DLD1 (cell line): ENCODE measurements around the gene ZEB2.

Experiments used
- in situ Hi-C: cut with HindIII; loops from 2 replicates; pipeline ENCODE4 v1.10.0; 2017; ENCODE audit warnings: low sequenced_read_pairs

The ZEB2 gene

GRCh38 chr2:144474017-144474416 is 45.9 kb downstream of the ZEB2 start:
- in situ Hi-C loops, result no loop called here

GRCh38 chr2:144472911-144473310 is 47.0 kb downstream of the ZEB2 start:
- in situ Hi-C loops, result no loop called here

GRCh38 chr2:144472046-144472412 is 47.9 kb downstream of the ZEB2 start:
- in situ Hi-C loops, result no loop called here

- in situ Hi-C loops, result no loop called here
These were observed 48.4 kb downstream of the ZEB2 start for GRCh38 chr2:144471305-144472045.

GRCh38 chr2:144470816-144471215 is 49.1 kb downstream of the ZEB2 start:
- in situ Hi-C loops, result no loop called here

GRCh38 chr2:144470334-144470733 is 49.6 kb downstream of the ZEB2 start:
- in situ Hi-C loops, result no loop called here

GRCh38 chr2:144469798-144470197 is 50.1 kb downstream of the ZEB2 start:
- in situ Hi-C loops, result no loop called here

- in situ Hi-C loops, result no loop called here
These were observed 50.9 kb downstream of the ZEB2 start for GRCh38 chr2:144468823-144469595.

- in situ Hi-C loops, result no loop called here
These were observed 52.3 kb downstream of the ZEB2 start for GRCh38 chr2:144467502-144468137.

GRCh38 chr2:144466637-144467036 is 53.3 kb downstream of the ZEB2 start:
- in situ Hi-C loops, result no loop called here

- in situ Hi-C loops, result no loop called here
These were observed 54.2 kb downstream of the ZEB2 start for GRCh38 chr2:144465749-144466148.

GRCh38 chr2:144464730-144465129 is 55.2 kb downstream of the ZEB2 start:
- in situ Hi-C loops, result no loop called here

- in situ Hi-C loops, result no loop called here
These were observed 56.7 kb downstream of the ZEB2 start for GRCh38 chr2:144463266-144463665.

GRCh38 chr2:144462266-144462665 is 57.7 kb downstream of the ZEB2 start:
- in situ Hi-C loops, result no loop called here

GRCh38 chr2:144461308-144461766 is 58.6 kb downstream of the ZEB2 start:
- in situ Hi-C loops, result no loop called here

- in situ Hi-C loops, result no loop called here
These were observed 59.1 kb downstream of the ZEB2 start for GRCh38 chr2:144460727-144461307.

- in situ Hi-C loops, result no loop called here
These were observed 60.0 kb downstream of the ZEB2 start for GRCh38 chr2:144459937-144460336.

GRCh38 chr2:144459286-144459685 is 60.6 kb downstream of the ZEB2 start:
- in situ Hi-C loops, result no loop called here

- in situ Hi-C loops, result no loop called here
These were observed 61.4 kb downstream of the ZEB2 start for GRCh38 chr2:144458541-144458940.

- in situ Hi-C loops, result no loop called here
These were observed 63.2 kb downstream of the ZEB2 start for GRCh38 chr2:144456680-144457079.

- in situ Hi-C loops, result no loop called here
These were observed 63.9 kb downstream of the ZEB2 start for GRCh38 chr2:144455987-144456386.
